ENCODE data around the gene SPATA22. TPM values are rescaled to one million over a fixed set of nuclear protein-coding genes. Genes with fewer than 3 reads are reported as not detected.

The SPATA22 gene
- total and polyA plus RNA-seq, 9 of the 15 experiments (the other 6 are each of a cell fraction or from before 2014, with no cell fraction given) = 0.17 to 0.77 (median 0.44) TPM

GRCh38 chr17:3506054-3506453 is 34.4 kb upstream of the SPATA22 start (continued):
- TF ChIP-seq, protein P1, sequence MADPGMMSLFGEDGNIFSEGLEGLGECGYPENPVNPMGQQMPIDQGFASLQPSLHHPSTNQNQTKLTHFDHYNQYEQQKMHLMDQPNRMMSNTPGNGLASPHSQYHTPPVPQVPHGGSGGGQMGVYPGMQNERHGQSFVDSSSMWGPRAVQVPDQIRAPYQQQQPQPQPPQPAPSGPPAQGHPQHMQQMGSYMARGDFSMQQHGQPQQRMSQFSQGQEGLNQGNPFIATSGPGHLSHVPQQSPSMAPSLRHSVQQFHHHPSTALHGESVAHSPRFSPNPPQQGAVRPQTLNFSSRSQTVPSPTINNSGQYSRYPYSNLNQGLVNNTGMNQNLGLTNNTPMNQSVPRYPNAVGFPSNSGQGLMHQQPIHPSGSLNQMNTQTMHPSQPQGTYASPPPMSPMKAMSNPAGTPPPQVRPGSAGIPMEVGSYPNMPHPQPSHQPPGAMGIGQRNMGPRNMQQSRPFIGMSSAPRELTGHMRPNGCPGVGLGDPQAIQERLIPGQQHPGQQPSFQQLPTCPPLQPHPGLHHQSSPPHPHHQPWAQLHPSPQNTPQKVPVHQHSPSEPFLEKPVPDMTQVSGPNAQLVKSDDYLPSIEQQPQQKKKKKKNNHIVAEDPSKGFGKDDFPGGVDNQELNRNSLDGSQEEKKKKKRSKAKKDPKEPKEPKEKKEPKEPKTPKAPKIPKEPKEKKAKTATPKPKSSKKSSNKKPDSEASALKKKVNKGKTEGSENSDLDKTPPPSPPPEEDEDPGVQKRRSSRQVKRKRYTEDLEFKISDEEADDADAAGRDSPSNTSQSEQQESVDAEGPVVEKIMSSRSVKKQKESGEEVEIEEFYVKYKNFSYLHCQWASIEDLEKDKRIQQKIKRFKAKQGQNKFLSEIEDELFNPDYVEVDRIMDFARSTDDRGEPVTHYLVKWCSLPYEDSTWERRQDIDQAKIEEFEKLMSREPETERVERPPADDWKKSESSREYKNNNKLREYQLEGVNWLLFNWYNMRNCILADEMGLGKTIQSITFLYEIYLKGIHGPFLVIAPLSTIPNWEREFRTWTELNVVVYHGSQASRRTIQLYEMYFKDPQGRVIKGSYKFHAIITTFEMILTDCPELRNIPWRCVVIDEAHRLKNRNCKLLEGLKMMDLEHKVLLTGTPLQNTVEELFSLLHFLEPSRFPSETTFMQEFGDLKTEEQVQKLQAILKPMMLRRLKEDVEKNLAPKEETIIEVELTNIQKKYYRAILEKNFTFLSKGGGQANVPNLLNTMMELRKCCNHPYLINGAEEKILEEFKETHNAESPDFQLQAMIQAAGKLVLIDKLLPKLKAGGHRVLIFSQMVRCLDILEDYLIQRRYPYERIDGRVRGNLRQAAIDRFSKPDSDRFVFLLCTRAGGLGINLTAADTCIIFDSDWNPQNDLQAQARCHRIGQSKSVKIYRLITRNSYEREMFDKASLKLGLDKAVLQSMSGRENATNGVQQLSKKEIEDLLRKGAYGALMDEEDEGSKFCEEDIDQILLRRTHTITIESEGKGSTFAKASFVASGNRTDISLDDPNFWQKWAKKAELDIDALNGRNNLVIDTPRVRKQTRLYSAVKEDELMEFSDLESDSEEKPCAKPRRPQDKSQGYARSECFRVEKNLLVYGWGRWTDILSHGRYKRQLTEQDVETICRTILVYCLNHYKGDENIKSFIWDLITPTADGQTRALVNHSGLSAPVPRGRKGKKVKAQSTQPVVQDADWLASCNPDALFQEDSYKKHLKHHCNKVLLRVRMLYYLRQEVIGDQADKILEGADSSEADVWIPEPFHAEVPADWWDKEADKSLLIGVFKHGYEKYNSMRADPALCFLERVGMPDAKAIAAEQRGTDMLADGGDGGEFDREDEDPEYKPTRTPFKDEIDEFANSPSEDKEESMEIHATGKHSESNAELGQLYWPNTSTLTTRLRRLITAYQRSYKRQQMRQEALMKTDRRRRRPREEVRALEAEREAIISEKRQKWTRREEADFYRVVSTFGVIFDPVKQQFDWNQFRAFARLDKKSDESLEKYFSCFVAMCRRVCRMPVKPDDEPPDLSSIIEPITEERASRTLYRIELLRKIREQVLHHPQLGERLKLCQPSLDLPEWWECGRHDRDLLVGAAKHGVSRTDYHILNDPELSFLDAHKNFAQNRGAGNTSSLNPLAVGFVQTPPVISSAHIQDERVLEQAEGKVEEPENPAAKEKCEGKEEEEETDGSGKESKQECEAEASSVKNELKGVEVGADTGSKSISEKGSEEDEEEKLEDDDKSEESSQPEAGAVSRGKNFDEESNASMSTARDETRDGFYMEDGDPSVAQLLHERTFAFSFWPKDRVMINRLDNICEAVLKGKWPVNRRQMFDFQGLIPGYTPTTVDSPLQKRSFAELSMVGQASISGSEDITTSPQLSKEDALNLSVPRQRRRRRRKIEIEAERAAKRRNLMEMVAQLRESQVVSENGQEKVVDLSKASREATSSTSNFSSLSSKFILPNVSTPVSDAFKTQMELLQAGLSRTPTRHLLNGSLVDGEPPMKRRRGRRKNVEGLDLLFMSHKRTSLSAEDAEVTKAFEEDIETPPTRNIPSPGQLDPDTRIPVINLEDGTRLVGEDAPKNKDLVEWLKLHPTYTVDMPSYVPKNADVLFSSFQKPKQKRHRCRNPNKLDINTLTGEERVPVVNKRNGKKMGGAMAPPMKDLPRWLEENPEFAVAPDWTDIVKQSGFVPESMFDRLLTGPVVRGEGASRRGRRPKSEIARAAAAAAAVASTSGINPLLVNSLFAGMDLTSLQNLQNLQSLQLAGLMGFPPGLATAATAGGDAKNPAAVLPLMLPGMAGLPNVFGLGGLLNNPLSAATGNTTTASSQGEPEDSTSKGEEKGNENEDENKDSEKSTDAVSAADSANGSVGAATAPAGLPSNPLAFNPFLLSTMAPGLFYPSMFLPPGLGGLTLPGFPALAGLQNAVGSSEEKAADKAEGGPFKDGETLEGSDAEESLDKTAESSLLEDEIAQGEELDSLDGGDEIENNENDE (IDR thresholded peaks at IDR 0.05; ENCODE audit: low read depth, low read length) = no peak
- TF ChIP-seq, protein P2, sequence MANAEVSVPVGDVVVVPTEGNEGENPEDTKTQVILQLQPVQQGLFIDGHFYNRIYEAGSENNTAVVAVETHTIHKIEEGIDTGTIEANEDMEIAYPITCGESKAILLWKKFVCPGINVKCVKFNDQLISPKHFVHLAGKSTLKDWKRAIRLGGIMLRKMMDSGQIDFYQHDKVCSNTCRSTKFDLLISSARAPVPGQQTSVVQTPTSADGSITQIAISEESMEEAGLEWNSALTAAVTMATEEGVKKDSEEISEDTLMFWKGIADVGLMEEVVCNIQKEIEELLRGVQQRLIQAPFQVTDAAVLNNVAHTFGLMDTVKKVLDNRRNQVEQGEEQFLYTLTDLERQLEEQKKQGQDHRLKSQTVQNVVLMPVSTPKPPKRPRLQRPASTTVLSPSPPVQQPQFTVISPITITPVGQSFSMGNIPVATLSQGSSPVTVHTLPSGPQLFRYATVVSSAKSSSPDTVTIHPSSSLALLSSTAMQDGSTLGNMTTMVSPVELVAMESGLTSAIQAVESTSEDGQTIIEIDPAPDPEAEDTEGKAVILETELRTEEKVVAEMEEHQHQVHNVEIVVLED (CRISPR knock-in tag; IDR thresholded peaks at IDR 0.05) = no peak
- no peak for TF ChIP-seq PCBP1 (IDR thresholded peaks at IDR 0.05; ENCODE audit: low read depth, low read length, poor library complexity, severe bottlenecking)
